Astrocyte (in vitro differentiated cells and primary cell): ENCODE measurements around the gene KLHL14. TPM values are rescaled to one million over a fixed set of nuclear protein-coding genes. Genes with fewer than 3 reads are reported as not detected.

Experiments used
- DNase-seq: peaks from one replicate; pipeline ENCODE4 v3.0.0-alpha.2; 2010; ENCODE audit warnings: low read depth
- FAIRE-seq: peaks from 2 replicates; lab custom pipeline; 2011; peaks lifted over from hg19 to GRCh38; lab: Jason Lieb, UNC
- H2AFZ ChIP-seq: 2 replicates; pipeline ENCODE4 v1.6.0; 2012; ENCODE audit warnings: low read depth, low read length, inconsistent platforms
- H3K27ac ChIP-seq: 2 replicates; pipeline ENCODE4 v1.5.1; 2011; ENCODE audit warnings: low read depth, low read length, inconsistent platforms
- H3K27me3 ChIP-seq: 2 replicates; pipeline ENCODE4 v1.6.0; 2011; ENCODE audit warnings: low read length, inconsistent platforms; ENCODE audit not compliant: insufficient read depth
- H3K36me3 ChIP-seq: 2 replicates; pipeline ENCODE4 v1.5.1; 2011; ENCODE audit warnings: low read length, inconsistent platforms; ENCODE audit not compliant: insufficient read depth
- H3K4me1 ChIP-seq: 2 replicates; pipeline ENCODE4 v1.5.1; 2011; ENCODE audit warnings: low read length, inconsistent platforms; ENCODE audit not compliant: insufficient read depth
- H3K4me2 ChIP-seq: 2 replicates; pipeline ENCODE4 v1.6.0; 2012; ENCODE audit warnings: low read length, inconsistent platforms
- H3K4me3 ChIP-seq: 2 replicates; pipeline ENCODE4 v1.5.1; 2011; ENCODE audit warnings: low read depth, mild to moderate bottlenecking, low read length, inconsistent platforms; ENCODE audit not compliant: insufficient read depth
- H3K79me2 ChIP-seq: 2 replicates; pipeline ENCODE4 v1.6.0; 2012; ENCODE audit warnings: mild to moderate bottlenecking, low read length, inconsistent platforms; ENCODE audit not compliant: insufficient read depth
- H3K9ac ChIP-seq: 2 replicates; pipeline ENCODE4 v1.6.0; 2012; ENCODE audit warnings: mild to moderate bottlenecking, low read length, inconsistent platforms
- H3K9me3 ChIP-seq: 2 replicates; pipeline ENCODE4 v1.5.1; 2012; ENCODE audit warnings: low read depth, mild to moderate bottlenecking, low read length, inconsistent platforms; ENCODE audit not compliant: insufficient read depth
- H4K20me1 ChIP-seq: 2 replicates; pipeline ENCODE4 v1.6.0; 2012; ENCODE audit warnings: low read length, inconsistent platforms; ENCODE audit not compliant: insufficient read depth
- H3K27ac Mint-ChIP-seq: one replicate; pipeline ENCODE4 v1.8.0; 2021; ENCODE audit warnings: mild to moderate bottlenecking, mixed read lengths; ENCODE audit not compliant: unreplicated experiment
- H3K27me3 Mint-ChIP-seq: one replicate; pipeline ENCODE4 v1.8.0; 2021; ENCODE audit warnings: low read depth, mixed read lengths; ENCODE audit not compliant: unreplicated experiment
- H3K36me3 Mint-ChIP-seq: one replicate; pipeline ENCODE4 v1.8.0; 2021; ENCODE audit warnings: low read depth, mixed read lengths; ENCODE audit not compliant: unreplicated experiment
- H3K4me1 Mint-ChIP-seq: one replicate; pipeline ENCODE4 v1.8.0; 2021; ENCODE audit warnings: low read depth, mixed read lengths; ENCODE audit not compliant: unreplicated experiment
- H3K4me3 Mint-ChIP-seq: one replicate; pipeline ENCODE4 v1.8.0; 2021; ENCODE audit warnings: mild to moderate bottlenecking, moderate library complexity, mixed read lengths; ENCODE audit not compliant: unreplicated experiment
- H3K9me3 Mint-ChIP-seq: one replicate; pipeline ENCODE4 v1.8.0; 2021; ENCODE audit warnings: mild to moderate bottlenecking, mixed read lengths; ENCODE audit not compliant: unreplicated experiment
- EZH2 ChIP-seq: IDR thresholded peaks from 2 replicates; pipeline ENCODE4 v1.6.1; 2012; ENCODE audit warnings: mild to moderate bottlenecking, low read length, inconsistent platforms; ENCODE audit not compliant: insufficient read depth
- total RNA-seq: library from RNA; stranded (reverse); gene quantifications from 2 replicates; pipeline ENCODE4 v1.2.1, GENCODE V29; 2021
- TF ChIP-seq, protein P1 (sequence below): IDR thresholded peaks from 2 replicates; pipeline ENCODE4 v1.5.1; 2011; ENCODE audit warnings: low read depth, mild to moderate bottlenecking, inconsistent platforms, low read length, moderate library complexity; ENCODE audit not compliant: insufficient read depth

KLHL14 gene
- total RNA-seq, 1 donor from 2014 or later, result 0.39 TPM

DNA sequence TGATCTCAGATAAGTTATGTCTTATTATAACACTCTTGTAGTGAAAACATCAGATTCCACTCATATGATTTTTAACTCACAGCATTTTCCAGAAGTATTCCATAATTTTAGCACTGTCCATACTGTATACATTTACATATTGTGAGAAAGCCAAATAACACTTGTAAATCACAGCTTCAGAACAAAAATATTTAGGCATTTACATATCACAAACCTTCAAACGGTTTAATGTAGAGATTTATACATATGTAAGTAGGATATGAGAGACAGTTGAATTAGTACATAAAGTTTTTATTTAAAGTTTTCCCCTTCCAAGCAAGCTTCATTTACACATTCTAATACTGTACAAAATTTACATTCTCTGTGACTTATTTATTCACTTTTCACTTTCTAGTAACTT lies 100.4 kb downstream of the KLHL14 start:
- Histone ChIP-seq H2AFZ (no peak overlapping the region), H3K4me3 (no peak overlapping the region), H3K79me2 (no peaks in the 10 kb centered on the region), H3K27me3 (no peaks in the 10 kb centered on the region), H4K20me1 (no peaks in the 10 kb centered on the region), H3K4me2 (no peak overlapping the region), H3K9ac (no peak overlapping the region), H3K36me3 (no peaks in the 10 kb centered on the region), H3K4me1 (no peaks in the 10 kb centered on the region), H3K9me3 (no peaks in the 10 kb centered on the region), H3K27ac (no peak overlapping the region)
- H3K27me3 Mint-ChIP-seq, result no peaks in the 10 kb centered on the region
- FAIRE-seq, result no peak
- no peak for TF ChIP-seq EZH2
- H3K4me1 Mint-ChIP-seq, result no peaks in the 10 kb centered on the region
- H3K27ac Mint-ChIP-seq, result no peak overlapping the region
- DNase-seq, result no peak
- H3K9me3 Mint-ChIP-seq, result no peaks in the 10 kb centered on the region
- no peak overlapping the region for H3K4me3 Mint-ChIP-seq
- H3K36me3 Mint-ChIP-seq, result no peaks in the 10 kb centered on the region

DNA sequence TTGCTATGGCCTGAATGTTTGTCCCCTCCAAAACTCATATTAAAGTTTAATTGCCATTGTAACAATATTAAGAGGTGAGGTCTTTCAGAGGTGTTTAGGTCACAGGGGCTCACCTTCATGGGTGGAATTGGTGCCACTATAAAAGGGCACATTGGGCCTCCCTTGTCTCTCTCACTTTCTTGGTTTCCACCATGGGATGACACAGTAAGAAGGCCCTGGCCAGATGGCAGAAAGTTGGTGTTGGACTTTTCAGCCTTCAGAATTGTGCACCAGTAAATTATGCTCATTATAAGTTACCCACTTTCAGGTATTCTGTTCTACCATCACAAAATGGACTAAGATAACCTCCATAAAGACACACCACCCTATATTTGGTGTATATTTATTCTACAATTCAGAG lies 102.1 kb downstream of the KLHL14 start:
- Mint-ChIP-seq H3K27ac (no peak overlapping the region), H3K9me3 (no peaks in the 10 kb centered on the region), H3K36me3 (no peaks in the 10 kb centered on the region), H3K4me1 (no peaks in the 10 kb centered on the region), H3K4me3 (no peak overlapping the region), H3K27me3 (no peaks in the 10 kb centered on the region)
- DNase-seq (no peak), FAIRE-seq (no peak)
- Histone ChIP-seq H4K20me1 (no peaks in the 10 kb centered on the region), H3K4me2 (no peak overlapping the region), H3K4me3 (no peak overlapping the region), H3K79me2 (no peaks in the 10 kb centered on the region), H3K36me3 (no peaks in the 10 kb centered on the region), H3K9me3 (no peaks in the 10 kb centered on the region), H3K9ac (no peak overlapping the region), H3K27me3 (no peaks in the 10 kb centered on the region), H2AFZ (no peak overlapping the region), H3K4me1 (no peaks in the 10 kb centered on the region), H3K27ac (no peak overlapping the region)
- TF ChIP-seq, protein P1, sequence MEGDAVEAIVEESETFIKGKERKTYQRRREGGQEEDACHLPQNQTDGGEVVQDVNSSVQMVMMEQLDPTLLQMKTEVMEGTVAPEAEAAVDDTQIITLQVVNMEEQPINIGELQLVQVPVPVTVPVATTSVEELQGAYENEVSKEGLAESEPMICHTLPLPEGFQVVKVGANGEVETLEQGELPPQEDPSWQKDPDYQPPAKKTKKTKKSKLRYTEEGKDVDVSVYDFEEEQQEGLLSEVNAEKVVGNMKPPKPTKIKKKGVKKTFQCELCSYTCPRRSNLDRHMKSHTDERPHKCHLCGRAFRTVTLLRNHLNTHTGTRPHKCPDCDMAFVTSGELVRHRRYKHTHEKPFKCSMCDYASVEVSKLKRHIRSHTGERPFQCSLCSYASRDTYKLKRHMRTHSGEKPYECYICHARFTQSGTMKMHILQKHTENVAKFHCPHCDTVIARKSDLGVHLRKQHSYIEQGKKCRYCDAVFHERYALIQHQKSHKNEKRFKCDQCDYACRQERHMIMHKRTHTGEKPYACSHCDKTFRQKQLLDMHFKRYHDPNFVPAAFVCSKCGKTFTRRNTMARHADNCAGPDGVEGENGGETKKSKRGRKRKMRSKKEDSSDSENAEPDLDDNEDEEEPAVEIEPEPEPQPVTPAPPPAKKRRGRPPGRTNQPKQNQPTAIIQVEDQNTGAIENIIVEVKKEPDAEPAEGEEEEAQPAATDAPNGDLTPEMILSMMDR, result no peak
- TF ChIP-seq EZH2, result no peak

DNA sequence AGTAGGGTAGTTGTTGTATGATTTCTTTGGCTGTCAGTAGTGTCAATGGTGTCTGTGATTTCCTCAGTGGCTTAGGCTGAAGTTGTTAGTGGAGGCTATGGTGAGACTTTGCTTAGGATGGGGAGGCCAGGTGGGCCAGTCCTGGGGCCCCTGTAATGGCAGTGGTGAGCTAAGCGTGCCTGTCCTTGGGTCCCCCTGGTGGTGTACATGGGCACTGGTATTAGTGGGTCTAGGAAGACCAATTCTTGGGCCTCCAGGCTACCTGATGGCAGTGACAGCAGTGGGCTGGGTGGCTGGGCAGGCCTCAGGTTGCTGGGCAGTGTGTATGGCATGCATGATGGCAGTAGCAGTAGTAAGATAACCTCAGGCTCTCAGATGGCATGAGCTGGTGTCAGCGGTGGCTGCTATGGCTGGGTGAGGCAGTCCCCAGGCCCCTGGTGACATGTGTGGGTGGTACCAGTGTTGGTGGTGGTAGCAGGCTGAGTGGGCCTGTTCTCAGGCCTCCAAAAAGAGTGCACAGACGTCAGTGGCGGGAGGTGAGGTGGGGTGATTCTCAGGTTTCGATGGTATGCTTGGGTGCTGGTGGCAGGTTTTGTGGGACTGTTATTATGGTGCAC lies 103.2 kb downstream of the KLHL14 start:
- Histone ChIP-seq H3K79me2 (no peaks in the 10 kb centered on the region), H3K9ac (no peak overlapping the region), H3K27me3 (no peaks in the 10 kb centered on the region), H3K27ac (no peak overlapping the region), H3K4me3 (no peak overlapping the region), H3K4me1 (no peaks in the 10 kb centered on the region), H3K36me3 (no peaks in the 10 kb centered on the region), H3K9me3 (no peaks in the 10 kb centered on the region), H2AFZ (no peak overlapping the region), H4K20me1 (no peaks in the 10 kb centered on the region), H3K4me2 (no peak overlapping the region)
- no peak for DNase-seq
- no peaks in the 10 kb centered on the region for H3K9me3 Mint-ChIP-seq
- no peak overlapping the region for H3K27ac Mint-ChIP-seq
- TF ChIP-seq EZH2, result no peak
- TF ChIP-seq, protein P1, result no peak
- no peaks in the 10 kb centered on the region for H3K36me3 Mint-ChIP-seq
- H3K4me1 Mint-ChIP-seq, result no peaks in the 10 kb centered on the region
- H3K4me3 Mint-ChIP-seq, result no peak overlapping the region
- no peak for FAIRE-seq
- H3K27me3 Mint-ChIP-seq, result no peaks in the 10 kb centered on the region
